Activated T-helper 2 cell treated with anti-CD3 and anti-CD28 coated beads, Interferon-gamma antibody, Interleukin-2, Interleukin-4, amounts not matched to agents 10 μg/mL and 5 μg/mL and 100 μg/mL, durations not matched to agents 14 hours and 24 hours and 36 hours (primary cell): Measurements from ENCODE around the gene HSPG2. TPM values are rescaled to one million over a fixed set of nuclear protein-coding genes. Genes with fewer than 3 reads are reported as not detected.
"Not testable (repeated sequence)": the region's sequence is repeated elsewhere in the genome, so short reads cannot be mapped to it uniquely, and the experiment has no call there.

Experiments used
- DNase-seq: peaks from one replicate; pipeline ENCODE4 v3.0.0; 2021; ENCODE audit warnings: low spot score
- H3K27ac Mint-ChIP-seq: one replicate; pipeline ENCODE4 v1.8.0; 2021; ENCODE audit warnings: mixed read lengths
- H3K27me3 Mint-ChIP-seq: one replicate; pipeline ENCODE4 v1.8.0; 2021; ENCODE audit warnings: low read depth, mixed read lengths
- H3K36me3 Mint-ChIP-seq: one replicate; pipeline ENCODE4 v1.8.0; 2021; ENCODE audit warnings: low read depth, mixed read lengths
- H3K4me1 Mint-ChIP-seq: one replicate; pipeline ENCODE4 v1.8.0; 2021; ENCODE audit warnings: low read depth, mixed read lengths
- H3K4me3 Mint-ChIP-seq: one replicate; pipeline ENCODE4 v1.8.0; 2021; ENCODE audit warnings: low read depth, mild to moderate bottlenecking, moderate library complexity, mixed read lengths
- H3K9me3 Mint-ChIP-seq: one replicate; pipeline ENCODE4 v1.8.0; 2021; ENCODE audit warnings: mixed read lengths
- intact Hi-C: fragments of 100-400 bp; cut with micrococcal nuclease; formaldehyde crosslinking; loops from one replicate; pipeline ENCODE4 v1.15.1; 2023
- total RNA-seq: library from RNA; stranded (reverse); gene quantifications from 2 replicates; pipeline ENCODE4 v1.2.3, GENCODE V29; 2022

Gene HSPG2
- total RNA-seq, 1 donor from 2014 or later = 4.1 TPM

GRCh38 chr1:21925334-21925940 lies 11.7 kb downstream of the HSPG2 start:
- no peak overlapping the region for H3K27ac Mint-ChIP-seq
- H3K27me3 Mint-ChIP-seq = no peaks in the 10 kb centered on the region
- DNase-seq = no peak
- no peaks in the 10 kb centered on the region for H3K9me3 Mint-ChIP-seq
- H3K4me1 Mint-ChIP-seq = no peaks in the 10 kb centered on the region
- no peak overlapping the region for H3K4me3 Mint-ChIP-seq
- H3K36me3 Mint-ChIP-seq = no peaks in the 10 kb centered on the region
- intact Hi-C loops = no loop called here

GRCh38 chr1:21924503-21925005 lies 12.6 kb downstream of the HSPG2 start:
- no peak overlapping the region for H3K27ac Mint-ChIP-seq
- no peaks in the 10 kb centered on the region for H3K27me3 Mint-ChIP-seq
- intact Hi-C loops = no loop called here
- H3K4me1 Mint-ChIP-seq = no peaks in the 10 kb centered on the region
- H3K9me3 Mint-ChIP-seq = no peaks in the 10 kb centered on the region
- no peaks in the 10 kb centered on the region for H3K36me3 Mint-ChIP-seq
- DNase-seq = no peak
- no peak overlapping the region for H3K4me3 Mint-ChIP-seq

- H3K4me3 Mint-ChIP-seq = no peak overlapping the region
Measured at GRCh38 chr1:21922090-21923013, 14.8 kb downstream of the HSPG2 start.

GRCh38 chr1:21921100-21921875 lies 15.8 kb downstream of the HSPG2 start:
- Mint-ChIP-seq H3K27ac (no peak overlapping the region), H3K36me3 (no peaks in the 10 kb centered on the region), H3K4me1 (no peaks in the 10 kb centered on the region), H3K9me3 (no peaks in the 10 kb centered on the region), H3K4me3 (no peak overlapping the region), H3K27me3 (no peaks in the 10 kb centered on the region)
- intact Hi-C loops = no loop called here
- DNase-seq = no peak

More at GRCh38 chr1:21922090-21923013, 14.8 kb downstream of the HSPG2 start:
- intact Hi-C loops = no loop called here
- no peaks in the 10 kb centered on the region for H3K36me3 Mint-ChIP-seq
- H3K9me3 Mint-ChIP-seq = no peaks in the 10 kb centered on the region
- DNase-seq = no peak
- no peak overlapping the region for H3K27ac Mint-ChIP-seq
- H3K27me3 Mint-ChIP-seq = no peaks in the 10 kb centered on the region
- H3K4me1 Mint-ChIP-seq = no peaks in the 10 kb centered on the region

- DNase-seq = no peak
- H3K36me3 Mint-ChIP-seq = no peaks in the 10 kb centered on the region
- no peak overlapping the region for H3K4me3 Mint-ChIP-seq
- H3K27me3 Mint-ChIP-seq = no peaks in the 10 kb centered on the region
- H3K4me1 Mint-ChIP-seq = no peaks in the 10 kb centered on the region
- H3K9me3 Mint-ChIP-seq = no peaks in the 10 kb centered on the region
- intact Hi-C loops = no loop called here
- H3K27ac Mint-ChIP-seq = no peak overlapping the region
Measured at GRCh38 chr1:21919520-21919919, 17.6 kb downstream of the HSPG2 start.

GRCh38 chr1:21917239-21917631 lies 19.9 kb downstream of the HSPG2 start:
- H3K36me3 Mint-ChIP-seq, H3K4me1 Mint-ChIP-seq, H3K27me3 Mint-ChIP-seq, intact Hi-C loops, DNase-seq, H3K27ac Mint-ChIP-seq, H3K4me3 Mint-ChIP-seq, H3K9me3 Mint-ChIP-seq: not testable (repeated sequence)

GRCh38 chr1:21916447-21917238 lies 20.5 kb downstream of the HSPG2 start:
- H3K27me3 Mint-ChIP-seq = no peaks in the 10 kb centered on the region
- DNase-seq = no peak
- no peaks in the 10 kb centered on the region for H3K36me3 Mint-ChIP-seq
- H3K27ac Mint-ChIP-seq = no peak overlapping the region
- H3K4me1 Mint-ChIP-seq = peaks cover 4% of the 10 kb centered on the region
- no peaks in the 10 kb centered on the region for H3K9me3 Mint-ChIP-seq
- no peak overlapping the region for H3K4me3 Mint-ChIP-seq
- intact Hi-C loops = no loop called here

- Mint-ChIP-seq H3K27ac (no peak overlapping the region), H3K27me3 (no peaks in the 10 kb centered on the region), H3K36me3 (no peaks in the 10 kb centered on the region), H3K4me3 (no peak overlapping the region), H3K9me3 (no peaks in the 10 kb centered on the region), H3K4me1 (peaks cover 9% of the 10 kb centered on the region)
- intact Hi-C loops = no loop called here
- no peak for DNase-seq
Measured at GRCh38 chr1:21914880-21915640, 22.1 kb downstream of the HSPG2 start.

GRCh38 chr1:21914450-21914849 lies 22.7 kb downstream of the HSPG2 start:
- Mint-ChIP-seq H3K4me1 (peaks cover 11% of the 10 kb centered on the region), H3K36me3 (no peaks in the 10 kb centered on the region), H3K4me3 (no peak overlapping the region), H3K9me3 (no peaks in the 10 kb centered on the region), H3K27ac (no peak overlapping the region), H3K27me3 (no peaks in the 10 kb centered on the region)
- intact Hi-C loops = no loop called here
- DNase-seq = no peak

- DNase-seq = no peak
- intact Hi-C loops = no loop called here
- H3K4me3 Mint-ChIP-seq = no peak overlapping the region
- H3K36me3 Mint-ChIP-seq = no peaks in the 10 kb centered on the region
- peaks cover 11% of the 10 kb centered on the region for H3K4me1 Mint-ChIP-seq
- H3K27me3 Mint-ChIP-seq = no peaks in the 10 kb centered on the region
- no peak overlapping the region for H3K27ac Mint-ChIP-seq
- H3K9me3 Mint-ChIP-seq = no peaks in the 10 kb centered on the region
Measured at GRCh38 chr1:21913763-21914162, 23.3 kb downstream of the HSPG2 start.

GRCh38 chr1:21913258-21913657 lies 23.9 kb downstream of the HSPG2 start:
- Mint-ChIP-seq H3K27me3 (no peaks in the 10 kb centered on the region), H3K36me3 (no peaks in the 10 kb centered on the region), H3K4me1 (peaks cover 11% of the 10 kb centered on the region), H3K9me3 (no peaks in the 10 kb centered on the region), H3K27ac (no peak overlapping the region), H3K4me3 (no peak overlapping the region)
- DNase-seq = no peak
- intact Hi-C loops = no loop called here
